GM13976 (cell line): ENCODE data around the gene KRT73.

ENCODE experiments used
- DNase-seq: peaks from one replicate; pipeline ENCODE4 v3.0.0; 2012; ENCODE audit warnings: low spot score
- CTCF ChIP-seq: IDR thresholded peaks from 2 replicates; pipeline ENCODE4 v1.5.1; 2012; ENCODE audit warnings: borderline replicate concordance, mild to moderate bottlenecking; ENCODE audit not compliant: insufficient read depth; ENCODE audit errors: extremely low read depth, missing control alignments, control extremely low read depth
- in situ Hi-C: fragments of 300-500 bp; cut with MboI; formaldehyde crosslinking; loops from one replicate; pipeline ENCODE4 v1.12.0; 2022; ENCODE audit warnings: low sequenced_read_pairs, mixed read lengths, inconsistent platforms; ENCODE audit not compliant: unreplicated experiment

Gene KRT73

GRCh38 chr12:52661668-52662067, 43.3 kb upstream of the KRT73 start:
- in situ Hi-C loops = no loop called here
- TF ChIP-seq CTCF = no peak
- DNase-seq = no peak

- TF ChIP-seq CTCF = no peak
- in situ Hi-C loops = no loop called here
- DNase-seq = no peak
Measured at GRCh38 chr12:52660934-52661499, 42.7 kb upstream of the KRT73 start.

- in situ Hi-C loops = no loop called here
- DNase-seq = no peak
- no peak for TF ChIP-seq CTCF
Measured at GRCh38 chr12:52659951-52660350, 41.6 kb upstream of the KRT73 start.

- no peak for TF ChIP-seq CTCF
- DNase-seq = no peak
- in situ Hi-C loops = no loop called here
Measured at GRCh38 chr12:52659395-52659794, 41.0 kb upstream of the KRT73 start.

- DNase-seq = no peak
- in situ Hi-C loops = no loop called here
- TF ChIP-seq CTCF = no peak
Measured at GRCh38 chr12:52658196-52658595, 39.8 kb upstream of the KRT73 start.

GRCh38 chr12:52657250-52657902, 39.0 kb upstream of the KRT73 start:
- no peak for DNase-seq
- in situ Hi-C loops = no loop called here
- TF ChIP-seq CTCF = no peak
